Liver (tissue), 9 donors: Measurements from ENCODE around the gene ANTXR1. TPM values are rescaled to one million over a fixed set of nuclear protein-coding genes. Genes with fewer than 3 reads are reported as not detected.

Experiments used
- DNase-seq: peaks from one replicate; pipeline ENCODE4 v3.0.0-alpha.2; 2017; ENCODE audit warnings: low spot score
- H3K27ac ChIP-seq, 2 donors: one replicate each; pipeline ENCODE4 v1.7.0; 2013; ENCODE audit warnings: inconsistent platforms in 2 of 2, low read length in 2 of 2, control low read depth in 1 of 2, low read depth in 1 of 2, mild to moderate bottlenecking in 1 of 2
- H3K27me3 ChIP-seq, 4 donors: one replicate each; pipeline versions ENCODE4 v1.6.1 to v1.7.0; 2013; ENCODE audit warnings: low read length in 3 of 4, inconsistent platforms in 1 of 4, mild to moderate bottlenecking in 1 of 4, moderate library complexity in 1 of 4; ENCODE audit not compliant: control insufficient read depth in 4 of 4, insufficient read depth in 4 of 4
- H3K36me3 ChIP-seq, 4 donors: one replicate each; pipeline versions ENCODE4 v1.6.1 to v1.7.0; 2013; ENCODE audit warnings: low read length in 3 of 4, mild to moderate bottlenecking in 3 of 4, low read depth in 1 of 4, moderate library complexity in 1 of 4; ENCODE audit not compliant: control insufficient read depth in 4 of 4, insufficient read depth in 3 of 4
- H3K4me1 ChIP-seq, 4 donors: one replicate each; pipeline versions ENCODE4 v1.6.1 to v1.7.0; 2013; ENCODE audit warnings: low read length in 3 of 4, mild to moderate bottlenecking in 3 of 4, moderate library complexity in 1 of 4; ENCODE audit not compliant: control insufficient read depth in 4 of 4, insufficient read depth in 4 of 4
- H3K4me3 ChIP-seq, 3 donors: one replicate each; pipeline versions ENCODE4 v1.6.1 to v1.7.0; 2013; ENCODE audit warnings: low read length in 3 of 3, control low read depth in 1 of 3, low read depth in 1 of 3, mild to moderate bottlenecking in 1 of 3
- H3K9ac ChIP-seq, 2 donors: one replicate each; pipeline ENCODE4 v1.7.0; 2013; ENCODE audit warnings: low read length in 2 of 2, mild to moderate bottlenecking in 2 of 2, moderate library complexity in 2 of 2, control low read depth in 1 of 2, low read depth in 1 of 2
- H3K9me3 ChIP-seq, 4 donors: one replicate each; pipeline versions ENCODE4 v1.6.1 to v1.7.0; 2013; ENCODE audit warnings: low read length in 3 of 4; ENCODE audit not compliant: control insufficient read depth in 4 of 4
- ATF3 ChIP-seq: IDR thresholded peaks from 2 replicates; pipeline ENCODE4 v1.6.1; 2016; ENCODE audit warnings: antibody characterized with exemption
- CTCF ChIP-seq: fragments of 150-350 bp; IDR thresholded peaks from 2 replicates; pipeline ENCODE4 v1.5.1; 2017; ENCODE audit warnings: improper control_type of control experiment, low read depth, low read length; ENCODE audit not compliant: missing input control
- EGR1 ChIP-seq, 2 donors: IDR thresholded peaks; 2 replicates each; pipeline ENCODE4 v1.6.1; 2016 to 2018; ENCODE audit warnings: antibody characterized with exemption in 2 of 2, low read depth in 2 of 2
- FOXA1 ChIP-seq: IDR thresholded peaks from 2 replicates; pipeline ENCODE4 v1.6.1; 2016; ENCODE audit warnings: antibody characterized with exemption
- GABPA ChIP-seq, 2 donors: IDR thresholded peaks in 1 of 2; conservative IDR thresholded peaks in 1 of 2; 2 replicates each; pipeline ENCODE4 v1.6.1; 2016; ENCODE audit warnings: antibody characterized with exemption in 2 of 2, mild to moderate bottlenecking in 1 of 2, moderate library complexity in 1 of 2
- HNF4A ChIP-seq, 2 donors: conservative IDR thresholded peaks; 2 replicates each; pipeline ENCODE4 v1.6.1; 2016; ENCODE audit warnings: antibody characterized with exemption in 2 of 2, mild to moderate bottlenecking in 2 of 2
- HNF4G ChIP-seq: IDR thresholded peaks from 2 replicates; pipeline ENCODE4 v1.6.1; 2016; ENCODE audit warnings: antibody characterized with exemption
- JUND ChIP-seq, 2 donors: IDR thresholded peaks; 2 replicates each; pipeline ENCODE4 v1.6.1; 2016; ENCODE audit warnings: antibody characterized with exemption in 2 of 2
- MAX ChIP-seq: IDR thresholded peaks from 2 replicates; pipeline ENCODE4 v1.6.1; 2016; ENCODE audit warnings: antibody characterized with exemption
- NR2F2 ChIP-seq: IDR thresholded peaks from 2 replicates; pipeline ENCODE4 v1.6.1; 2016; ENCODE audit warnings: antibody characterized with exemption
- REST ChIP-seq: IDR thresholded peaks from 2 replicates; pipeline ENCODE4 v1.6.1; 2016; ENCODE audit warnings: antibody characterized with exemption, mild to moderate bottlenecking
- RXRA ChIP-seq, 2 donors: IDR thresholded peaks; 2 replicates each; pipeline ENCODE4 v1.6.1; 2017 to 2018; ENCODE audit warnings: antibody characterized with exemption in 2 of 2, mild to moderate bottlenecking in 1 of 2
- SP1 ChIP-seq: IDR thresholded peaks from 2 replicates; pipeline ENCODE4 v1.6.1; 2018; ENCODE audit warnings: antibody characterized with exemption, mild to moderate bottlenecking
- YY1 ChIP-seq: IDR thresholded peaks from 2 replicates; pipeline ENCODE4 v1.6.1; 2016; ENCODE audit warnings: antibody characterized with exemption, mild to moderate bottlenecking
- WGBS: extraction: QIAGEN DNeasy Blood & Tissue Kit; methylation state at CpG from one replicate; pipeline ENCODE4 v1.1.7; 2013; 5-methylcytosine and 5-hydroxymethylcytosine counted together
- polyA plus RNA-seq, 2 donors: library from polyadenylated mRNA; stranded (reverse) in 1 of 2; unstranded in 1 of 2; fragments of 200-250 nt in 1 of 2; fragments of >200 nt in 1 of 2; fragmentation: Nextera tagmentation in 1 of 2; extraction: Ambion mirVana in 1 of 2; gene quantifications; one replicate each; pipeline versions ENCODE4 v1.2.1 to v1.2.3, GENCODE V29; 2013 to 2015
- total RNA-seq, 2 donors: library from RNA; depleted of rRNA; stranded (reverse); fragments of >200 nt; gene quantifications; one replicate each; pipeline ENCODE4 v1.2.3, GENCODE V29; 2014
- donor health status: healthy.
- donor health status: healthy.
- donor health status: healthy.
- donor health status: healthy.
- donor health status: healthy.

ANTXR1 gene
- total and polyA plus RNA-seq, 4 donors = 0.60 to 3.6 (median 1.8) TPM

GRCh38 chr2:69022548-69022947 lies 9.6 kb downstream of the ANTXR1 start:
- WGBS = 77% methylated on average over 1 of the region's 1 CpG
- H3K27ac ChIP-seq = no peak overlapping the region
- H3K9ac ChIP-seq = no peak overlapping the region
- no peaks in the 10 kb centered on the region for H3K36me3 ChIP-seq
- no peaks in the 10 kb centered on the region for H3K9me3 ChIP-seq
- DNase-seq = no peak
- TF ChIP-seq HNF4A (conservative IDR thresholded peaks at IDR 0.05) (no peak), REST (no peak), SP1 (no peak), CTCF (no peak), MAX (no peak), HNF4G (no peak)
- H3K4me3 ChIP-seq = no peak overlapping the region
- H3K27me3 ChIP-seq = peaks cover 0 to 4% (median 0%) of the 10 kb centered on the region in 4 donors
- H3K4me1 ChIP-seq = peaks cover 0 to 2% (median 0%) of the 10 kb centered on the region in 4 donors

GRCh38 chr2:69023236-69023635 lies 10.3 kb downstream of the ANTXR1 start:
- H3K4me1 ChIP-seq = peaks cover 0 to 2% (median 0%) of the 10 kb centered on the region in 4 donors
- no peaks in the 10 kb centered on the region for H3K36me3 ChIP-seq
- no peak for TF ChIP-seq JUND (IDR thresholded peaks at IDR 0.05)
- TF ChIP-seq YY1 = no peak
- no peak for TF ChIP-seq RXRA (IDR thresholded peaks at IDR 0.05)
- TF ChIP-seq EGR1 (IDR thresholded peaks at IDR 0.05; ENCODE audit: low read depth in 2 of 2) = no peak
- no peak for TF ChIP-seq ATF3
- no peak for TF ChIP-seq GABPA (IDR thresholded peaks at IDR 0.05 in 1 of 2, conservative IDR thresholded peaks at IDR 0.05 in 1 of 2)
- TF ChIP-seq REST = no peak
- no peak for TF ChIP-seq HNF4A (conservative IDR thresholded peaks at IDR 0.05)
- TF ChIP-seq NR2F2 = no peak
- TF ChIP-seq FOXA1 = no peak
- H3K27ac ChIP-seq = no peak overlapping the region
- 88% methylated on average over 2 of the region's 2 CpGs for WGBS
- H3K9ac ChIP-seq = no peak overlapping the region
- DNase-seq = no peak
- H3K9me3 ChIP-seq = no peaks in the 10 kb centered on the region
- no peak overlapping the region for H3K4me3 ChIP-seq
- peaks cover 0 to 4% (median 0%) of the 10 kb centered on the region in 4 donors for H3K27me3 ChIP-seq
